ENCODE measurements around the gene RIPOR3. TPM values are rescaled to one million over a fixed set of nuclear protein-coding genes. Genes with fewer than 3 reads are reported as not detected.
"Not testable (repeated sequence)": the region's sequence is repeated elsewhere in the genome, so short reads cannot be mapped to it uniquely, and the experiment has no call there.

RIPOR3 gene
- total and polyA plus RNA-seq, 4 donors, result 4.3 to 9.9 (median 7.7) TPM

GRCh38 chr20:50601511-50602431, 89.6 kb downstream of the RIPOR3 start:
- H3K27ac ChIP-seq (ENCODE audit: low read depth in 1 of 2, low read length in 1 of 2), result no peak overlapping the region
- H3K4me1 ChIP-seq (ENCODE audit: control insufficient read depth in 5 of 5, insufficient read depth in 5 of 5, low read length in 5 of 5), result no peaks in the 10 kb centered on the region
- no peak overlapping the region for H3K9ac ChIP-seq (ENCODE audit: insufficient read depth in 1 of 2, low read length in 2 of 2)
- no peak overlapping the region for H3K4me3 ChIP-seq
- 84 to 90% methylated on average over 33 of the region's 33 CpGs for WGBS, 2 donors
- H3K27me3 ChIP-seq (ENCODE audit: control insufficient read depth in 3 of 3, insufficient read depth in 3 of 3, low read length in 2 of 3), result no peaks in the 10 kb centered on the region
- ATAC-seq (ENCODE audit: insufficient read depth, low FRiP score), result no peak
- DNase-seq, result no peak
- TF ChIP-seq CTCF (IDR thresholded peaks at IDR 0.05; ENCODE audit: control extremely low read depth, extremely low read depth), result no peak
- H3K9me3 ChIP-seq (ENCODE audit: control insufficient read depth in 4 of 4, insufficient read depth in 3 of 4, low read length in 3 of 4), result no peaks in the 10 kb centered on the region
- H3K36me3 ChIP-seq (ENCODE audit: control insufficient read depth in 4 of 4, insufficient read depth in 4 of 4, low read length in 4 of 4), result no peaks in the 10 kb centered on the region

- Histone ChIP-seq H3K27ac (ENCODE audit: low read depth in 1 of 2, low read length in 1 of 2) (no peak overlapping the region), H3K4me3 (no peak overlapping the region), H3K36me3 (ENCODE audit: control insufficient read depth in 4 of 4, insufficient read depth in 4 of 4, low read length in 4 of 4) (no peaks in the 10 kb centered on the region), H3K9me3 (ENCODE audit: control insufficient read depth in 4 of 4, insufficient read depth in 3 of 4, low read length in 3 of 4) (no peaks in the 10 kb centered on the region), H3K9ac (ENCODE audit: insufficient read depth in 1 of 2, low read length in 2 of 2) (no peak overlapping the region), H3K4me1 (ENCODE audit: control insufficient read depth in 5 of 5, insufficient read depth in 5 of 5, low read length in 5 of 5) (peaks cover 0 to 8% (median 0%) of the 10 kb centered on the region in 5 donors), H3K27me3 (ENCODE audit: control insufficient read depth in 3 of 3, insufficient read depth in 3 of 3, low read length in 2 of 3) (peaks cover 0 to under 1% (median 0%) of the 10 kb centered on the region in 3 donors)
- WGBS, 2 donors, result 81 to 82% methylated on average over 12 of the region's 12 CpGs
- TF ChIP-seq CTCF (IDR thresholded peaks at IDR 0.05; ENCODE audit: control extremely low read depth, extremely low read depth), result no peak
- DNase-seq (no peak), ATAC-seq (ENCODE audit: insufficient read depth, low FRiP score) (no peak)
These were observed 91.0 kb downstream of the RIPOR3 start for GRCh38 chr20:50600281-50600895.

GRCh38 chr20:50598768-50599167, 92.6 kb downstream of the RIPOR3 start:
- H3K27me3 ChIP-seq (ENCODE audit: control insufficient read depth in 3 of 3, insufficient read depth in 3 of 3, low read length in 2 of 3); H3K9ac ChIP-seq (ENCODE audit: insufficient read depth in 1 of 2, low read length in 2 of 2); H3K36me3 ChIP-seq (ENCODE audit: control insufficient read depth in 4 of 4, insufficient read depth in 4 of 4, low read length in 4 of 4); H3K4me3 ChIP-seq; H3K27ac ChIP-seq (ENCODE audit: low read depth in 1 of 2, low read length in 1 of 2); ATAC-seq (ENCODE audit: insufficient read depth, low FRiP score); H3K9me3 ChIP-seq (ENCODE audit: control insufficient read depth in 4 of 4, insufficient read depth in 3 of 4, low read length in 3 of 4); H3K4me1 ChIP-seq (ENCODE audit: control insufficient read depth in 5 of 5, insufficient read depth in 5 of 5, low read length in 5 of 5); DNase-seq: not testable (repeated sequence)
- 93% methylated on average over 5 of the region's 5 CpGs for WGBS, 2 donors

GRCh38 chr20:50598074-50598473, 93.3 kb downstream of the RIPOR3 start:
- no peak overlapping the region for H3K27ac ChIP-seq (ENCODE audit: low read depth in 1 of 2, low read length in 1 of 2)
- no peak overlapping the region for H3K9ac ChIP-seq (ENCODE audit: insufficient read depth in 1 of 2, low read length in 2 of 2)
- ATAC-seq (ENCODE audit: insufficient read depth, low FRiP score) (no peak), DNase-seq (no peak)
- H3K27me3 ChIP-seq (ENCODE audit: control insufficient read depth in 3 of 3, insufficient read depth in 3 of 3, low read length in 2 of 3), result peaks cover 0 to 2% (median 0%) of the 10 kb centered on the region in 3 donors
- H3K36me3 ChIP-seq (ENCODE audit: control insufficient read depth in 4 of 4, insufficient read depth in 4 of 4, low read length in 4 of 4), result no peaks in the 10 kb centered on the region
- TF ChIP-seq CTCF (IDR thresholded peaks at IDR 0.05; ENCODE audit: control extremely low read depth, extremely low read depth), result no peak
- 90 to 95% methylated on average over 7 of the region's 7 CpGs for WGBS, 2 donors
- peaks cover 0 to 8% (median 0%) of the 10 kb centered on the region in 5 donors for H3K4me1 ChIP-seq (ENCODE audit: control insufficient read depth in 5 of 5, insufficient read depth in 5 of 5, low read length in 5 of 5)
- no peak overlapping the region for H3K4me3 ChIP-seq
- no peaks in the 10 kb centered on the region for H3K9me3 ChIP-seq (ENCODE audit: control insufficient read depth in 4 of 4, insufficient read depth in 3 of 4, low read length in 3 of 4)

Measured in lung (tissue), 12 donors.